Activated CD4-positive, alpha-beta T cell treated with anti-CD3 and anti-CD28 coated beads, Interleukin-2, Interleukin-6, amounts not matched to agents 100 ng/mL and 50 ng/mL, durations not matched to agents 16 hours and 8 hours (primary cell): Measurements from ENCODE around the gene DHODH.
"Not testable (repeated sequence)": the region's sequence is repeated elsewhere in the genome, so short reads cannot be mapped to it uniquely, and the experiment has no call there.

Experiments used
- DNase-seq: peaks from one replicate; pipeline ENCODE4 v3.0.0-alpha.2; 2020

DHODH gene

DNA sequence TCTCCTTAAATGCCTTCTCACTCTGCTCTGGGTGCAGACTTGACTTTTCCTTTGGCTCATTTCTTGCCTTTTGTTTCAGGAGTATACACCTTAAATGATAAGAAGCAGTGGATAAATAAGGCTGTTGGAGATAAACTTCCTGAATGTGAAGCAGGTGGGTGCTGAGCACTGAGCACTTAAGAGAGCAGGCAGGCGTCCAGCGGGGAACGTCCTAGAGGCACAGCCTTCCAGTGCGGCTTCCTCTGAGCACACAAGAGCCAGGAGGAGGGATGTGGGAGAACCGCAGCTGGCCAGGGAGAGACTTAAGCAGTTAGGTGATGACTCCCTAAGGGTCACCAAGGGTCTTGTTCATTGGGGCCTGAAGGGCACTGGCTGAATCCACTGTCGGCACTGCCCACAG, 48.8 kb downstream of the DHODH start:
- DNase-seq: not testable (repeated sequence)

DNA sequence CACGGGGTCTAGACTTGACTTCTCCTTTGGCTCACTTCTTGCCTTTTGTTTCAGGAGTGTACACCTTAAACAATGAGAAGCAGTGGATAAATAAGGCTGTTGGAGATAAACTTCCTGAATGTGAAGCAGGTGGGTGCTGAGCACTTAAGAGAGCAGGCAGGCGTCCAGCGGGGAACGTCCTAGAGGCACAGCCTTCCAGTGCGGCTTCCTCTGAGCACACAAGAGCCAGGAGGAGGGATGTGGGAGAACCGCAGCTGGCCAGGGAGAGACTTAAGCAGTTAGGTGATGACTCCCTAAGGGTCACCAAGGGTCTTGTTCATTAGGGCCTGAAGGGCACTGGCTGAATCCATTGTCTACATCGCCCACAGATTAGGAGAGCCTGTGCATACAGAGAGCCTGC, 50.5 kb downstream of the DHODH start:
- DNase-seq: not testable (repeated sequence)

DNA sequence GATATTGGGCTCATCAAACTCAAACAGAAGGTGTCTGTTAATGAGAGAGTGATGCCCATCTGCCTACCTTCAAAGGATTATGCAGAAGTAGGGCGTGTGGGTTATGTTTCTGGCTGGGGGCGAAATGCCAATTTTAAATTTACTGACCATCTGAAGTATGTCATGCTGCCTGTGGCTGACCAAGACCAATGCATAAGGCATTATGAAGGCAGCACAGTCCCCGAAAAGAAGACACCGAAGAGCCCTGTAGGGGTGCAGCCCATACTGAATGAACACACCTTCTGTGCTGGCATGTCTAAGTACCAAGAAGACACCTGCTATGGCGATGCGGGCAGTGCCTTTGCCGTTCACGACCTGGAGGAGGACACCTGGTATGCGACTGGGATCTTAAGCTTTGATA, 51.9 kb downstream of the DHODH start:
- DNase-seq: no peak

DNA sequence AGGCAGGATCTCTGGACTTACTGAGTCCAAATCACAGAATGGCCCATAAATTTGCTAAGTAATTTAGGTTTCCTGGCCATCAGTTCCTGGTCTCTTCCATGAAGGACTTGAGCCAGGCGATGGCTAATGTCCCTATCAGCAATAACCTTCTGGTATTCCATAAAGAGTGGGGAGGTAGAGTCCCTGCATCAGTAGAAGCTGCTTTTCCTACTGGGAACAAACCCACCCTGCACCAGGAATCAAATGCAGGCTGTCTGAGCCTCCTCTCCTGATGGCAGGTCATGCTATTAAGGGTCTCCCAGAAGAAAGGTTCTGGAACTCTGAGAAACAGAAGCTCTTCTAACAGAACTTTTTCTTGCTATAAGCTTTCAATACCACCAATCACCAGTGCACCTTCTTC, 53.0 kb downstream of the DHODH start:
- DNase-seq: no peak

DNA sequence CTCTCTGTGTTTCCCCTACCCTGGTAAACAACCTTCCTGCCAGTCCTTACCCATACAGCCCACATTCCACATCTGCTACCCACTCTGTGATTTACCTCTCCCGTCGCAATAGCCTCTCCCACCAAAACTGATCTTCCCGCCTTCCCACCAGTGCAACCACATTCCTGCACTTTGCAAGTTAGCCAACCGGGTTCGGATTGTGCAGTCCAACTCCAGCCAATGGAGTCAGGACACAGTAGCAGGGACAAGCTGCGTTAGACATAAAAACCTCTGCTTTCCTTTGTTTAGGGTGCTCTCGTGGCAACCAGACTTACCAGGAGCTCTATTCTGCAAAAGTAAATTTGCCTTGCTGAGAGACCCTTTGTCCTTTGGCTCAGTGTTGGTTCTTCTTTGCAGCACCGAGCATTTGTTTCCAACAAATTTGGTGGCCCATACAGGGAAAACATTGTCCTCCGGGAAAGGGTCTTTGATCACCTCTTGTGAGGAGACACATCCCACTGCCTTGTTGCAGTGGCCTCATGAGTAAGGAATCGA, 55.9 kb downstream of the DHODH start:
- DNase-seq: no peak

DNA sequence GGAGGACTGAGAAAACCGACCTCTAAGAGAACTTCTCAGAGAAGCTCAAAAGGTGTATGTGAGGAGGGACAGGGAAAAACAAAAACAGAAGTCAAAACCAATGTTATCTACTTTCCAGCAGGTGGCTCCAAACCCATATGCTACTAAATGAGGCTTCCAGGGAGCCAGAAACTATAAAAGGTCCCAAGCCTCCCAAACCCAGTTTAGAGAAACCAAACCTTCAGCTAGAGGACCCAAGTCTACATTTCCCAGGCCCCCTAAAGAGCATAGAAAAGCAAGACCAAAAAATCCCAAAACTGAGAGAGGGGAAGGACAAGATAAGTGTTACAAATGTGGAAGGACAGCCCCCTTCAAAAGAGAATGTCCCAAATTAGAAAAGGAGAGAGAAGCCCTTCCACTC, 58.2 kb downstream of the DHODH start:
- DNase-seq: peak; percentile 36

DNA sequence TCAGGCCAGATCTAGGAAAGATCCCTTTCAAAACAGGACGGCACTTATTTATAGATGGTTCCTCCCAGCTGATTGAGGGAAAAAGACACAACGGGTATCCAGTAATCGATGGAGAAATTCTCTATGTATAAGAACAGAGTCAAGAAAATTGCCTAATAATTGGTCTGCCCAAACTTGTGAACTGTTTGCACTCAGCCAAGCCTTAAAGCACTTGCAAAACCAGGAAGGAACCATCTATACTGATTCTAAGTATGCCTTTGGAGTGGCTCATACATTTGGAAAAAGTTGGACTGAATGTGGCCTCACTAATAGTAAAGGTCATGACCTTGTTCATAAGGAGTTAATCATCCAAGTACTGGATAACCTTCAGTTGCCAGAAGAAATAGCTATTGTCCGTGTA, 60.4 kb downstream of the DHODH start:
- DNase-seq: no peak

DNA sequence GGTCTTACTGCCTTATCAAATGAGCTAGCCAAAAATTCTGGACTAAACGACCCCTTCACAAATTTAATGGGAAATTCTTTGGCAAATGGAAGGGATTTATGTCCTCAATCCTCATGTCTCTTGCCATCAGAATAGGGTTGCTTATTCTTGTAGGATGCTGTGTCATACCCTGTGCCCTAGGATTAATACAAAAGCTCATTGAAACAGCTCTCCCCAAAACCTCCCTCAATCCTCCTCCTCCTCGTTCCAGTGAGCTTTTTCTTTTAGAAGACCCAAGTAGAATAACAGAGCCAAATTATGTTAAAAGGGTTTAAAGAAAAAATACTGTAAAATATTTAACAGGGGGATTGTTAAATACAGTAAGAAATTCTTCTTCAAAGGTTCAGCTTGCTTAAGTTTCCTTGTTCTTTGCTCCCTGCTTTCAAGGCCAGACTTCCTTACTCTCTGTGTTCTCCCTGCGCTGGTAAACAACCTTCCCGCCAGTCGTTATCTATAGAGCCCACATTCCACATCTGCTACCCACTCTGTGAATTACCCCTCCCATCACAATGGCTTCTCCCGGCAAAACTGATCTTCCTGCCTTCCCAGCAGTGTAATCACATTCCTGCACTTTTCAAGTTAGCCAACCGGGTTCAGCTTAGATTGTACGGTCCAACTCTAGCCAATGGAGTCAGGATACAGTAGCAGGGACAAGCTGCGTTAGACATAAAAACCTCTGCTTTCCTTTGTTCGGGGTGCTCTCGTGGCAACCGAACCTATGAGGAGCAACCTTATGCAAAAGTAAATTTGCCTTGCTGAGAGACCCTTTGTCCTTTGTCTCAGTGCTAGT, 64.2 kb downstream of the DHODH start:
- DNase-seq: no peak

DNA sequence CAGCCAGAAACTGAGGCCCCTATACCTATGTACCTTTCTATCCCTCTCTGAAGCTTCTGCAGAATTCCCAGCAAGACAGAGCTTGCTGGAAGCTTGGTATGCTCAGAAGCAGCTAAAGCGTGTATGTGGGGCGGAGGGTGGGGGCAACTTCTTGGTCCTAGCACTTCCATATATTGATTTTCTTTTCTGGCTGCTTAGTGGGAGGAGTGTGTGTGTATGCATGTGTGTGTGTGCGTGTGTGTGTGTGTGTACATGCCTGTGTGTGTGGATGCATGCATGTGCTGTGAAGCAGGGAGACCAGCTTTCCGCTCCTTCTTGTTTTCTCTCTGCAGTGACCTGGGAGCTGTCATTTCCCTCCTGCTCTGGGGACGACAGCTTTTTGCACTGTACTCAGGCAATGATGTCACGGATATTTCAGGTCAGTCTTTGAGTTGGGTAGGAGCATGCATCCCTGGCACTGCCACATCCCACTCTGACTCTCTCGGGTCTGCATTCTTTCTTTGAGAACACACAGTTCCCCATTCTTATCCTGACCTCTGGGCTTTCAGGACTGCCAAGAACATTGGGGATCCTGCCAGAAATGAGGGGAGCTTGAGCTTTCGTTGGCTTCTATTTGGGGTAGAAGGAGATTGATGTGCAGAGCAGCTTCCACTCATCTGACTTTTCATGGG, 65.2 kb downstream of the DHODH start:
- no peak for DNase-seq

DNA sequence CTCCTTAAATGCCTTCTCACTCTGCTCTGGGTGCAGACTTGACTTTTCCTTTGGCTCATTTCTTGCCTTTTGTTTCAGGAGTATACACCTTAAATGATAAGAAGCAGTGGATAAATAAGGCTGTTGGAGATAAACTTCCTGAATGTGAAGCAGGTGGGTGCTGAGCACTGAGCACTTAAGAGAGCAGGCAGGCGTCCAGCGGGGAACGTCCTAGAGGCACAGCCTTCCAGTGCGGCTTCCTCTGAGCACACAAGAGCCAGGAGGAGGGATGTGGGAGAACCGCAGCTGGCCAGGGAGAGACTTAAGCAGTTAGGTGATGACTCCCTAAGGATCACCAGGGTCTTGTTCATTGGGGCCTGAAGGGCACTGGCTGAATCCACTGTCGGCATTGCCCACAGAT, 66.5 kb downstream of the DHODH start:
- DNase-seq: not testable (repeated sequence)
